RWPE1 (cell line): ENCODE results near the gene RPL10A.

ENCODE experiments used
- CTCF ChIA-PET: fragments of 350-600 bp; sonication (Branson Sonifier 250); formaldehyde crosslinking; extraction: SDS; loops from one replicate; lab custom pipeline; 2021; lab: Yijun Ruan, JAX
- POLR2A ChIA-PET: fragments of 400-600 bp; formaldehyde crosslinking; extraction: SDS; loops from one replicate; lab custom pipeline; 2020; ENCODE audit warnings: antibody characterized with exemption; ENCODE audit not compliant: low non-redundant PET; lab: Yijun Ruan, JAX
- DNase-seq: peaks from one replicate; pipeline ENCODE4 v3.0.0; 2012; ENCODE audit warnings: low spot score
- H3K27ac ChIP-seq: fragments of 450-650 bp; 2 replicates; pipeline ENCODE4 v1.5.1; 2017
- CTCF ChIP-seq: fragments of 450-650 bp; conservative IDR thresholded peaks from 2 replicates; pipeline ENCODE4 v1.5.1; 2017; ENCODE audit warnings: low read depth, mild to moderate bottlenecking

RPL10A gene

DNA sequence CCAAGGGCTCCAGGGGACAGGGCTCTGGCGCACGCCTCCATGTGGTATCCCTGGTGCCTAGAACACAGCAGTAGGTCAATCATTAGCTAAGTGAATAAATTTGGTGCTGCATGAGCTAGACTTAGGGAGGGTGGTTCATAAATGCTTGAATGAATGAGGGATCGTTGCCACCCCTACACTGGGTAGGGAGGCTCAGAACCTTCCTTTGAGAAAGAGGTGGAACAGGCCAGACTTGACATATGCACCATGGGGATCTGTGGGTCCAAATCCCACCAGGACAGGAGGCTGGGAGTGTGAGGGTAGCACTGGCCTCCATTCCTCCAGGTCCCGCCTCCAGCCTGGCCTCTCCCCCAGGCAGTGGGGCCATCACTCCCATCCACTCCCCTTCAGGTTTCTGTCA, 14.9 kb downstream of the RPL10A start:
- ChIA-PET CTCF (interaction anchor here (1.7 kb wide), 1 partner anchor 14 kb away, joined by 5 read pairs; the partner anchor contains the start of gene TEAD3), POLR2A (no interaction called here)
- no peak for DNase-seq
- no peak for TF ChIP-seq CTCF
- peak overlapping the region; percentile 99 for H3K27ac ChIP-seq

- CTCF ChIA-PET = interaction anchor here (0.8 to 1.7 kb wide), 2 partner anchors 13 to 17 kb away, joined by 3 to 5 read pairs; partner anchors contain the start of gene TEAD3
- POLR2A ChIA-PET = no interaction called here
Measured at GRCh38 chr6:35483490-35483889, 15.3 kb downstream of the RPL10A start.

GRCh38 chr6:35483893-35484645, 15.9 kb downstream of the RPL10A start:
- ChIA-PET POLR2A (interaction anchor here (0.8 kb wide), 1 partner anchor 10 kb away, joined by 3 read pairs; no protein-coding TSS in a partner anchor), CTCF (interaction anchor here (0.8 to 1.7 kb wide), 2 partner anchors 13 to 17 kb away, joined by 3 to 5 read pairs; partner anchors contain the start of gene TEAD3)
- H3K27ac ChIP-seq = peak overlapping the region; percentile 99
- no peak for TF ChIP-seq CTCF
- no peak for DNase-seq

More at GRCh38 chr6:35483490-35483889, 15.3 kb downstream of the RPL10A start:
- TF ChIP-seq CTCF = no peak
- H3K27ac ChIP-seq = peak overlapping the region; percentile 99
- no peak for DNase-seq

GRCh38 chr6:35484921-35485392, 16.8 kb downstream of the RPL10A start:
- DNase-seq = peak; percentile 67
- peak overlapping the region; percentile 99 for H3K27ac ChIP-seq
- ChIA-PET CTCF (no interaction called here), POLR2A (interaction anchor here (0.6 to 0.8 kb wide), 2 partner anchors 11 to 12 kb away, joined by 3 read pairs; partner anchors contain the start of gene TEAD3)
- no peak for TF ChIP-seq CTCF

DNA sequence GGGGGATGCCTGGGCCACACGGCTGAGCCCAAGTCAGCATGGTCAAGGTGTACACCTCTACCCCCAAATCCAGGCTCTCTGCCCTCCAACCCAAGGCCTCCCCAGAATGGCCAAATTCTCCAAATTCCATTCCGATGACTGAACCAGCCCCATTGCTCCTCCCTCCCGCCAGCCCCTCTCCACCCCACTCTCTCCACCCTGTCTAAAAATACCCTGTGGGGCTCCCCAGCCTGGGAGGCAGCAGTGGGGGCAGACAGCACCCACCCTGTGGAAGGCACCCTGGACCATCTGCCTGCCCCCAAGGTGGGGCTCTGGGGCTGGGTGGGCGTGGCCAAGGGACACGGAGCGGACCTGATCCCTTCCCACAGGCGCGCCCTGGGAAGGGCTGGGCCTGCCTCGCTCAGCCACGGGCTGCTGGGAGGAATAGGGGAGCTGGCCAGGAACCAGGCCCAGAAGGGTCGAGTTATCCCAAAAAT, 17.2 kb downstream of the RPL10A start:
- DNase-seq = peak; percentile 91
- CTCF ChIA-PET = no interaction called here
- H3K27ac ChIP-seq = peak overlapping the region; percentile 99
- no peak for TF ChIP-seq CTCF
- POLR2A ChIA-PET = interaction anchor here (0.6 to 3.8 kb wide), 2 partner anchors 11 to 12 kb away, joined by 3 to 11 read pairs; partner anchors contain the start of gene TEAD3
